Erythroblast (primary cell): ENCODE measurements around the gene ANKFY1.
"Not testable (repeated sequence)": the region's sequence is repeated elsewhere in the genome, so short reads cannot be mapped to it uniquely, and the experiment has no call there.

ENCODE experiments used
- DNase-seq, 2 experiments: peaks; one replicate each; lab custom pipeline; 2025; lab: John Stamatoyannopoulos, UW
- GATA1 ChIP-seq: IDR thresholded peaks from 2 replicates; pipeline ENCODE4 v1.6.1; 2011; ENCODE audit warnings: low read depth, mild to moderate bottlenecking, control low read depth, low read length, moderate library complexity
- POLR2A ChIP-seq: IDR thresholded peaks from 2 replicates; pipeline ENCODE4 v1.6.1; 2011; ENCODE audit warnings: mild to moderate bottlenecking, low read length

The ANKFY1 gene

DNA sequence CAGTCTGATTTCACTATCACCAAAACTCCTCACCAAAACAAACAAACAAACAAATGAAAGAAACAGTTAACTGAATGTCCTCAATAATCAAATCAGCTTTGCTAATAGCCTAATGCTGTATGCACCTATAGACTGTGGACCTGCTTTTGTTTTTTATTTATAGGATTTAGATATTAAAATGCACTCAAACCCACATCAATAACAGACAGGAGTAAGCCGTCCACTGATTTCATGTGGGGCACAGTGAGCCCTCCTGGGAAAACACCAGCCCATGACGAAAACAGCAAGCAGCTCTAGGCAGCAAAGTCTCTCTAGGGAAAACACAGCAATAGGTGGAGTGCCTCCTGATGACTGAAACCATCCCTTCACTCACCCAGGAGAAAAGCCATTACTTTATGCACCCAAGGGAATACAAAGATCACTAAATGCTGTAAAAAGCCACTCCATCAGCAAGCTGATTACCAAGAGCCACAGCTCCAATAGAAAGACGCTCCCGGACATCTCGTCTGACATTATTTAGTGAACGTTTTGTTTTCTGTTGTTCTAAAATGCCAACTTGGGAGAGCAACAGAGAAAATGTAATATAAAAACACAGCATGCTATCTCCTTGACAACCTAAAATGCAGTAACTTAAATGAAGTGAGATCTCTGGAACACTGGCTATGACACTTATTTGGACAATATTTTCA is 47.8 kb downstream of the ANKFY1 start:
- no peak for DNase-seq
- no peak for TF ChIP-seq GATA1
- TF ChIP-seq POLR2A = no peak

DNA sequence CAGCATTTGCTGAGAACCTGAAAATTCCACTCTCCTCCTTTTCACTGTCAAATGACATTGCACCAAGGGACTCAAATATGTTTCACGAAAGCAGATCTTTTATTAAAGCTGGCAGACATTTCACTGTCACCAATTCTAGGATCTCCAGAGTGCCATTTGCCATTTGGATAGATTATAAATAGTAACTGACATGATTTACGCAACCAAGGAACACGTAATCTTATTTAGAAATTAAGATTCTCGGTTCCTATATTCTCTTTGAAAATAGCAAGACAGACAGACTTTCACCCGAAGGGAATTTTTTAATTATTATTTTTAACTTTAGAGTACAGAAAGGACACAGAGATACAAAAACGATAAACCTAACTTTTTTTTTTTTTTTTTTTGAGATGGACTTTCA is 49.6 kb downstream of the ANKFY1 start:
- no peak for DNase-seq
- TF ChIP-seq POLR2A (no peak), GATA1 (no peak)

DNA sequence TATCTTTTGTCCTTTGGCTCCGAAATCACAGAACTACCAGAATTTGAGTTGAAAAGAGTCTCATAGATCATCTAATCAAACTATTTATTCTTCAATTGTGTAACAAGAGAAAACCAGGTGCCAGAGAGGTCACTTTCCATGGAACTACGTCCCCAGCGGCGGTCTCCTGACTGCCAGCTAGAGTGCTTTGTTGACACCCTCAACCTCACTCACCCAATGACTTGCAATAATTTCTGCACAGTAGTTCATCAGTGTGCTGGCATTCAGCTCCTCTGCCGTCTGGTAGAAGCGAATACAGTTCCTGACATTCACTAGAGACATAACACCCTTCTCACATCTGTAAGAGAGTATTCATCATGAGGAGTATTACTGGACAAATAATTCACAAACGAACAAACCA is 54.2 kb downstream of the ANKFY1 start:
- no peak for TF ChIP-seq GATA1
- TF ChIP-seq POLR2A = no peak

DNA sequence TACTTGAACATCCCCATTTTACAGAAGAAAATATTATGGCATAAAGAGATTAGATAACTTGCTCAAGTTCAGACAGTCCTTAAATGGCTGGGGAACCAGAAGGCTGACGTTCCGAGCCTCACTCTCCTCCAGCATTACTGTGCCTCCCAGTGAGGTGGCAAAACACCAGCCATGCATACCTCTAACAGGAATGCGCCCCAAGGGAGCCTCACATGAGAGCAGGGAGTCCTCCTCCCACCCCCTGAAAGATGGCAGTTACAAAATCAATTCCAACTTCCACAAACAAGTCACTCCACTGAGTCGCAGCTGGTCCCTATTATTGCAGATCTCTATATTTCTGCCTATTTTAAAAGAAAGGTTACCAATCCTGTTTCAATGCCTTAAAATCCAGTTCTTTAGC is 55.5 kb downstream of the ANKFY1 start:
- no peak for TF ChIP-seq POLR2A
- no peak for TF ChIP-seq GATA1

More for the DNA sequence above, 54.2 kb downstream of the ANKFY1 start:
- no peak for DNase-seq

DNA sequence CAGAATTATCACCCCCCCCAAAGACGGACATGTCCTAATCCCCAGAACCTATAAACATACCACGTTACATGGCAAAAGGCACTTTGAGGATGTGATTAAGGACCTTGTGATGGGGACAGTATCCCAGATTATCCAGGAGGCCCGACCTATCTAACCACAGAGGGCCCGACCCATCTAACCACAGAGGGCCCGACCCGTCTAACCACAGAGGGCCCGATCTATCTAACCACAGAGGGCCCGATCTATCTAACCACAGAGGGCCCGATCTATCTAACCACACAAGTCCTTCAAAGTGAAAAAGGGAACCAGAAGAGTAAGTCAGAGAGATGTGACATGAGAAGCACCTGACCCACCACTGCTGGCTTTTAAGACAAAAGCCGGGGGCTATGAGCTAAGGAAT is 56.8 kb downstream of the ANKFY1 start:
- TF ChIP-seq POLR2A (no peak), GATA1 (no peak)
- peak in 1 of 2 experiments; percentile 34 for DNase-seq

More for the DNA sequence above, 55.5 kb downstream of the ANKFY1 start:
- DNase-seq = no peak

DNA sequence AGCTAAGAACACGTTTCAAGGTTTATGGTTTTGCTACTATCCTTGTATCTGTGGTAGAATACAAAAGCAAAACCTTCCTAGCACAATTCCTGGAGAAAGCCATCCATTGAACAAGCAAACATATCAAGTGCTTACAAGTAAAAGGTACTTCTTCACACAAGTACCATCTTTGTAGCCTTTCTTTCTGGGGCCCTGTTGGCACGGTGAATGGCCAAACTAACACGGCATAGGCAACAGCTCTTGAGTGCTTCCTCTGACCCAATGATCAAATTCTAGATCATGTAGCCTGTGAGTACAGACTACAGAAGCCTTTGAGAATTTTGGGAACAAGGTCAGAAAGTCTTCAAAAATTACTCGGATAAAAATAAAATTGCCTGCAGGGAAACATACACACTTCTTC is 57.9 kb downstream of the ANKFY1 start:
- DNase-seq = no peak
- TF ChIP-seq GATA1 (no peak), POLR2A (no peak)

DNA sequence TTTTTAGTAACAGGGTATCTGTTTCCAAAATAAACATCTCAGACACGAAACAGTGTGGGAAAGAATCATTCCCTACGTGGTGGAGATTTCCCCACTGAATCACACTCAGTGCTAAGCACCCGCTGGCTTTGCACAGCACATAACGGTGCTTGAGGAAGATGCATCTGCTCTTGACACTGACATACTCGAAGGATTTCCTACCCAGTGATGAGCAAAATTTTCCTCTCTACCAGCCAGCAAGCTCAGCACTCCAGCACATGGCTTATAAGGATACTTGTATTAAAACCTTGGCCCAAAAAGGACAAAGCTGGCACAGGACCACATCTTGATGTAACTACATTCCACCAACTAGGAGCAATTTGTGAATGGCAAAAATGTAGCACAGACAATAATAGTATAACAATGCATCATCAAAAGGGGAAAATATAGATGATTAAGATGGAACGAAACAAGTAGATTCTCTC is 59.0 kb downstream of the ANKFY1 start:
- TF ChIP-seq POLR2A (no peak), GATA1 (no peak)
- no peak for DNase-seq

DNA sequence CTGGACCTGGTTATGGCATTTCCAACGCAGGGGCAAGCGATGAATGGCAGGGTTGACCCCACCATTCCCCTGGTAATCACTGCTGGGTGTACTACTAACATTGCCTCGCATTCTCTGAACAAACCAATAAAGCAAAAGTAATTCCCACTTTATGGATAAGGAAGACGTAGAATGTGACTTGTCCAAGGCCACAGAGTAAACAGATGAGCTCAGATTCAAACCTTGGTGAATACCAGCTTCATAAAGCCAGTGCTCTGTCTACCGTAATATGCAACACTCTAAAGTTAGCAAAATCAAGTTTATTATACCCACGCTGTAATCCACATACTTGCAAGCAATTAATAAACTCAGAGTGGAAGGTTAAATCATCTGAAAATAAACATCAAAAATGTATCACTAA is 59.6 kb downstream of the ANKFY1 start:
- DNase-seq = no peak
- TF ChIP-seq GATA1 (no peak), POLR2A (no peak)

DNA sequence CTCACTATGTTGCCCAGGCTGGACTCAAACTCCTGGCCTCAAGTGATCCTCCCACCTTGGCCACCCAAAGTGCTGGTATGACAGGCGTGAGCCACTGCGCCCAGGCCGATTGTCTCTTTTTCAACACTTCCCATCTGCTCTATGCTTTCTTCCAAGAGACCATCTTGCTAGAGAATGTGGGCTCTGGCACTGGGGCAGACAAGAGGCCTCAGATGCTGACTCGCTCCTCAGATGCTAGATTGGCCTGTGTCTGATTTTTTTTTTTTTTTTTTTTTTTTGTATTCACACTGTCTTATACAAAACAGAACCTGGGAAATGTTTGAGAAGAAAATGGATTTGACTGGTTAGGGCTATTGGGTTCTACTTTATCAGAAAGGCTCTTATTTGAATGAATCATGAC is 62.6 kb downstream of the ANKFY1 start:
- DNase-seq = no peak
- TF ChIP-seq GATA1 (no peak), POLR2A (no peak)

DNA sequence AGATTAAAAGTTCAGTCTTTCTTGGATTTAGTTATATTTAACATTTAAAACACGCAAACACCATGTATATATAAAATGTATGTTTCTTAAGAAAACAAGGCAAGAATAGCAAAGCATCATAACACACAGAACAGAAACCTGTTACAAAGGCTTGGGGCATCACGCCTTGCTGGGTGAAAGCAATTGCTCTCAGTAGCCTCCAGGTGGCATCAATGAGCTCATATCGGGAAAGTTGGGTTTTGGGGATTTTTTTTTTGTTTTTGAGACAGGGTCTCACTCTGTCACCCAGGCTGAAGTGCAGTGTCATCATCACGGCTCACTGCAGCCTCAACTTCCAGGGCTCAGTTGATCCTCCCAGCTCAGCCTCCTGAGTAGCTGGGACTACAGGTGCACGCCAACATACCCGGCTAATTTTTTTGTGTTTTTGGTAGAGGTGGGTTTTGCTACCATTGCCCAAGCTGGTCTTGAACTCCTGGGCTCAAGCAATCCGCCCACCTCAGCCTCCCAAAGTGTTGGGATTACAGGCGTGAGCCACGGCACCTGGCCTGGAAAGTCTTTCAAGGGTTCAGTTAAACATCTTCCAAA is 63.9 kb downstream of the ANKFY1 start:
- peak; percentile 36 to 65 for DNase-seq
- TF ChIP-seq GATA1 (no peak), POLR2A (no peak)

DNA sequence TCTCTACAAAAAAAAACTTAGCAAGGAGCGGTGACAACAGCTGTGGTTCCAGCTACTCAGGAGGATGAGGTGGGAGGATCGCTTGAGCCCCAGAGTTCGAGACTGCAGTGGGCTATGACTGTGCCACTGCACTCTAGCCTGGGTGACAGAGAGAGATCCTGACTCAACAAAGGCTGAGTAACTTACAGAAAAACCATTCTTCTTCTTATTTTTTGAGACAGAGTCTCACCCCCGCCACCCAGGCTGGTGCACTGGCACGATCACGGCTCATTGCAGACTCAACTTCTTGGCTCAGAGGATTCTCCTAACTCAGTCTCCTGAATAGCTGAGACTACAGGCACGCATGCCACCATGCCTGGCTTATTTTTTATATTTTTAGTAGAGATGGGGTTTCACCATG is 64.8 kb downstream of the ANKFY1 start:
- no peak for DNase-seq
- TF ChIP-seq POLR2A (no peak), GATA1 (no peak)

DNA sequence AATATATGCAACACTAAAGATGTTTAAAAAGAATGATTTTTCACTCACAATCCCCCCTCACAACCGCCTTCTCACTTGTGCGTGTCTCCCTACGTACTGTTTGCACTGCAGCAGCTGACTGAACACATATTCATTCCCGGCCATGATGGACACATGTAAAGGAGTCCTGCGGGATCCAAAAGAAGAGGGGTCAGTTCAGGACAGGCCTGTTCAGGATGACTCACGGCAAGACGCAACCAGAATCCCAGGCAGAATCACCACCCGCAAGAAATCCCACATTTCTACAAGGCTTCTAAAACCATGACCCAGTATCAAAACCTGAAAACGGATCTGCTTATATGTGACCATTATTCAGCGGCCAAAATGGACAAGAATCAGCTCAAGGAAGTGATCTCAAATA is 68.5 kb downstream of the ANKFY1 start:
- no peak for TF ChIP-seq GATA1
- no peak for TF ChIP-seq POLR2A
- DNase-seq = no peak

DNA sequence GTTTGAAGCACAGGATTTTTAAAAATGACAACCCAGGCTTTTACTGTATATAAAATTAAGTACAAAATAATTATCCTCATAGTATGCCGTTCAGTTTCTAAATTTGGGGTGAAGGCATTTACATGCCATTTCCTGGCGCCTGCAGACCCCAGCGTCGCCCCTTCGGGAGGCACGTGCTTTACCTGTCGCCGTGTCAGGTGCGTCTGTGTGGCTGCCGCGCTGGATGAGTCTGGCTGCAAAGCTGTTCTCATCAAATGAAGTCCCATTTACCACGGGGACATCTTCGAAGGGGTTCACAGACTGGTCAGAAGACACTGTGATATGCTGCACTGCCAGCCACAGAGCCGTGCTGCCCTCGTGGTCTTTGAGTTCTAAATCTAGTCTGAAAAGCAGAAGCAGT is 69.0 kb downstream of the ANKFY1 start:
- no peak for DNase-seq
- TF ChIP-seq GATA1 (no peak), POLR2A (no peak)

DNA sequence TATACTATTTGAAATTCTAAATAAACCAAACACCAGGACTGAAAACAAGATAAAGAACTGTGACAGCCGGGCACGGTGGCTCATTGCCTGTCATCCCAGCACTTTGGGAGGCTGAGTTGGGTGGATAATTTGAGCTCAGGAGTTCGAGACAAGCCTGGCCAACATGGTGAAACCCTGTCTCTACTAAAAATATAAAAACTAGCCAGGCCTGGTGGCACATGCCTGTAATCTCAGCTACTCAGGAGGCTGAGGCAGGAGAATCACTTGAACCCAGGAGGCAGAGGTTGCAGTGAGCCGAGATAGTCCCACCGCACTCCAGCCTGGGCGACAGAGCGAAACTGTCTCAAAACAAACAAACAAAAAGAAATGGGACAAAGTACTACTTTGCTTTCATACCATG is 73.0 kb downstream of the ANKFY1 start:
- DNase-seq = not testable (repeated sequence)

DNA sequence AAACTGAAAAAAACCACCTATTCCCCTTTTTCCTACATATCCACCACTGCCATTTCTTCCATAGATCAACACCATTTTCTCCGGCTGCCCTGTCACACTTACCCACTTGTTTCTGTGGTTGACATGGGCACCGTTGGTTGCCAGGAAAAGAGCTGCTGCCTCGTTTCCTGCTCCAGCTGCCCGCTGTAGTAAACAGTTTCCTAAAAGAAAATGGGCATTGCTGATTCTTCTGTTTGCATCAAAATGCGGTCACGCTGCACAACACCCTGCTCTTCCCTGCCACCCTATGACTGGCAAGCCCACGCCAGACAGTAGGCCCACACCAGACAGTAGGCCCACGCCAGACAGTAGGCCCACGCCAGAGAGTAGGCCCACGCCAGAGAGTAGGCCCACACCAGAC is 74.5 kb downstream of the ANKFY1 start:
- DNase-seq = no peak
- TF ChIP-seq GATA1 (no peak), POLR2A (no peak)

DNA sequence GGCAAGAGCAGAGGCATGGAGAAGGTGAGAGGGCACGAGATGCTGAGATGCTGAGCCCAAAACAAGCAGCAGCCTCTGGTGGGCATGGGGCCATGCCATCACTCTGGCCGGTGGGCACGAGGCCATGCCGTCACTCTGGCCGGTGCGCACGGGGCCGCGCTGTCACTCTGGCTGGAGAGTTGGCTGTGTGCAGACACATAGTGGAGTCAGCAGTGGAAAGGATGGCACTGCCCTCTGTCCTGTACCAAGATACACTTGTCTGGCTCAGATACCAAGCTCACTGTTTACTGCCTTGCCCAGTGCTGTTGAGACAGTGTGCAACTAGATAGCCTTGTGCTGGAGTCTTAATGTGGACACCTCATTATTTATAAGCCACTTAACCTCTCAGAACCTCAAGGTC is 75.7 kb downstream of the ANKFY1 start:
- TF ChIP-seq GATA1 = no peak
- TF ChIP-seq POLR2A = no peak
- no peak for DNase-seq
